Fibroblast of lung (primary cell): ENCODE data around the gene FAM193A. TPM values are rescaled to one million over a fixed set of nuclear protein-coding genes. Genes with fewer than 3 reads are reported as not detected.
"Not testable (repeated sequence)": the region's sequence is repeated elsewhere in the genome, so short reads cannot be mapped to it uniquely, and the experiment has no call there.

ENCODE experiments used
- DNase-seq, 2 donors: peaks; one replicate each; pipeline versions ENCODE4 v3.0.0 to v3.0.0-alpha.2; 2010; ENCODE audit warnings: low read depth in 2 of 2
- H2AFZ ChIP-seq: 2 replicates; pipeline ENCODE4 v1.5.1; 2012; ENCODE audit warnings: low read length, control low read depth, inconsistent platforms
- H3K27ac ChIP-seq: 2 replicates; pipeline ENCODE4 v1.5.1; 2011; ENCODE audit warnings: low read length, control low read depth; ENCODE audit not compliant: insufficient read depth
- H3K27me3 ChIP-seq: 2 replicates; pipeline ENCODE4 v1.5.1; 2011; ENCODE audit warnings: mild to moderate bottlenecking, low read length; ENCODE audit not compliant: control insufficient read depth, insufficient read depth
- H3K36me3 ChIP-seq: 2 replicates; pipeline ENCODE4 v1.5.1; 2011; ENCODE audit warnings: low read length; ENCODE audit not compliant: control insufficient read depth, insufficient read depth
- H3K4me1 ChIP-seq: 2 replicates; pipeline ENCODE4 v1.5.1; 2011; ENCODE audit warnings: low read length; ENCODE audit not compliant: control insufficient read depth, insufficient read depth; ENCODE audit errors: extremely low read depth
- H3K4me2 ChIP-seq: 2 replicates; pipeline ENCODE4 v1.5.1; 2011; ENCODE audit warnings: low read length, control low read depth; ENCODE audit not compliant: insufficient read depth; ENCODE audit errors: extremely low read depth
- H3K4me3 ChIP-seq, 4 experiments: fragments of 200-600 bp in 1 of 4; sonication (generic) in 1 of 4; replicated peaks in 1 of 4; 2 replicates each; pipeline ENCODE4 v1.5.1; 2011 to 2016; ENCODE audit warnings: low read length in 4 of 4, low read depth in 3 of 4, mild to moderate bottlenecking in 3 of 4, control low read depth in 2 of 4, inconsistent platforms in 1 of 4, mixed read lengths in 1 of 4; ENCODE audit not compliant: insufficient read depth in 1 of 4; ENCODE audit errors: control extremely low read depth in 1 of 4
- H3K79me2 ChIP-seq: 2 replicates; pipeline ENCODE4 v1.5.1; 2012; ENCODE audit warnings: mild to moderate bottlenecking, low read length, inconsistent platforms; ENCODE audit not compliant: control insufficient read depth, insufficient read depth
- H3K9ac ChIP-seq: 2 replicates; pipeline ENCODE4 v1.5.1; 2011; ENCODE audit warnings: mild to moderate bottlenecking, low read length, control low read depth; ENCODE audit not compliant: insufficient read depth
- H3K9me3 ChIP-seq: 2 replicates; pipeline ENCODE4 v1.5.1; 2012; ENCODE audit warnings: low read depth, low read length; ENCODE audit not compliant: control insufficient read depth, insufficient read depth
- H4K20me1 ChIP-seq: 2 replicates; pipeline ENCODE4 v1.5.1; 2011; ENCODE audit warnings: low read length; ENCODE audit not compliant: control insufficient read depth, insufficient read depth; ENCODE audit errors: extremely low read depth
- EZH2 ChIP-seq: IDR thresholded peaks from 2 replicates; pipeline ENCODE4 v1.5.1; 2012; ENCODE audit warnings: low read length, control low read depth, mild to moderate bottlenecking; ENCODE audit errors: missing control alignments
- polyA plus RNA-seq, 2 donors: library from polyadenylated mRNA; depleted of rRNA in 1 of 2; stranded (reverse) in 1 of 2; unstranded in 1 of 2; fragments of >200 nt; gene quantifications; 2 replicates each; pipeline ENCODE4 v1.2.1, GENCODE V29; 2011 to 2012; ENCODE audit warnings: missing spikeins in 1 of 2
- total RNA-seq: library from RNA; depleted of rRNA; stranded (reverse); fragments of >200 nt; gene quantifications from 2 replicates; pipeline ENCODE4 v1.2.1, GENCODE V29; 2014
- TF ChIP-seq, protein P1 (sequence below), 2 donors: IDR thresholded peaks in 1 of 2; conservative IDR thresholded peaks in 1 of 2; 1 replicate in 1 of 2; 2 replicates in 1 of 2; pipeline ENCODE4 v1.5.1; 2011 to 2012; ENCODE audit warnings: low read length in 2 of 2, control low read depth in 1 of 2, inconsistent platforms in 1 of 2, low read depth in 1 of 2, mild to moderate bottlenecking in 1 of 2

FAM193A gene
- total and polyA plus RNA-seq, 2 donors (not counting 1 experiment from before 2014, with no cell fraction given) = 5.6 to 10.9 TPM

GRCh38 chr4:2510351-2511259 lies 25.8 kb upstream of the FAM193A start:
- TF ChIP-seq, protein P1, sequence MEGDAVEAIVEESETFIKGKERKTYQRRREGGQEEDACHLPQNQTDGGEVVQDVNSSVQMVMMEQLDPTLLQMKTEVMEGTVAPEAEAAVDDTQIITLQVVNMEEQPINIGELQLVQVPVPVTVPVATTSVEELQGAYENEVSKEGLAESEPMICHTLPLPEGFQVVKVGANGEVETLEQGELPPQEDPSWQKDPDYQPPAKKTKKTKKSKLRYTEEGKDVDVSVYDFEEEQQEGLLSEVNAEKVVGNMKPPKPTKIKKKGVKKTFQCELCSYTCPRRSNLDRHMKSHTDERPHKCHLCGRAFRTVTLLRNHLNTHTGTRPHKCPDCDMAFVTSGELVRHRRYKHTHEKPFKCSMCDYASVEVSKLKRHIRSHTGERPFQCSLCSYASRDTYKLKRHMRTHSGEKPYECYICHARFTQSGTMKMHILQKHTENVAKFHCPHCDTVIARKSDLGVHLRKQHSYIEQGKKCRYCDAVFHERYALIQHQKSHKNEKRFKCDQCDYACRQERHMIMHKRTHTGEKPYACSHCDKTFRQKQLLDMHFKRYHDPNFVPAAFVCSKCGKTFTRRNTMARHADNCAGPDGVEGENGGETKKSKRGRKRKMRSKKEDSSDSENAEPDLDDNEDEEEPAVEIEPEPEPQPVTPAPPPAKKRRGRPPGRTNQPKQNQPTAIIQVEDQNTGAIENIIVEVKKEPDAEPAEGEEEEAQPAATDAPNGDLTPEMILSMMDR (conservative IDR thresholded peaks at IDR 0.05 in 1 of 2, IDR thresholded peaks at IDR 0.05 in 1 of 2; ENCODE audit: low read depth in 1 of 2, low read length in 2 of 2) = no peak
- no peak for TF ChIP-seq EZH2
- no peak overlapping the region for H3K9ac ChIP-seq
- H3K4me2 ChIP-seq = no peak overlapping the region
- peaks cover 14% of the 10 kb centered on the region for H3K79me2 ChIP-seq
- H3K4me1 ChIP-seq = no peaks in the 10 kb centered on the region
- no peak overlapping the region for H3K4me3 ChIP-seq
- no peaks in the 10 kb centered on the region for H3K9me3 ChIP-seq
- H2AFZ ChIP-seq = no peak overlapping the region
- H3K27ac ChIP-seq = no peak overlapping the region
- peaks cover 25% of the 10 kb centered on the region for H3K36me3 ChIP-seq
- DNase-seq = no peak
- H4K20me1 ChIP-seq = no peaks in the 10 kb centered on the region
- no peaks in the 10 kb centered on the region for H3K27me3 ChIP-seq

- no peak overlapping the region for H3K4me3 ChIP-seq
- no peaks in the 10 kb centered on the region for H4K20me1 ChIP-seq
- no peak overlapping the region for H3K9ac ChIP-seq
- no peak for TF ChIP-seq EZH2
- TF ChIP-seq, protein P1 (conservative IDR thresholded peaks at IDR 0.05 in 1 of 2, IDR thresholded peaks at IDR 0.05 in 1 of 2; ENCODE audit: low read depth in 1 of 2, low read length in 2 of 2) = no peak
- no peak overlapping the region for H2AFZ ChIP-seq
- H3K4me2 ChIP-seq = no peak overlapping the region
- H3K27me3 ChIP-seq = no peaks in the 10 kb centered on the region
- H3K9me3 ChIP-seq = no peaks in the 10 kb centered on the region
- DNase-seq = no peak
- H3K79me2 ChIP-seq = peaks cover 12% of the 10 kb centered on the region
- no peaks in the 10 kb centered on the region for H3K4me1 ChIP-seq
- H3K27ac ChIP-seq = no peak overlapping the region
- H3K36me3 ChIP-seq = peaks cover 28% of the 10 kb centered on the region
Observed at GRCh38 chr4:2511645-2512131, 24.8 kb upstream of the FAM193A start.

DNA sequence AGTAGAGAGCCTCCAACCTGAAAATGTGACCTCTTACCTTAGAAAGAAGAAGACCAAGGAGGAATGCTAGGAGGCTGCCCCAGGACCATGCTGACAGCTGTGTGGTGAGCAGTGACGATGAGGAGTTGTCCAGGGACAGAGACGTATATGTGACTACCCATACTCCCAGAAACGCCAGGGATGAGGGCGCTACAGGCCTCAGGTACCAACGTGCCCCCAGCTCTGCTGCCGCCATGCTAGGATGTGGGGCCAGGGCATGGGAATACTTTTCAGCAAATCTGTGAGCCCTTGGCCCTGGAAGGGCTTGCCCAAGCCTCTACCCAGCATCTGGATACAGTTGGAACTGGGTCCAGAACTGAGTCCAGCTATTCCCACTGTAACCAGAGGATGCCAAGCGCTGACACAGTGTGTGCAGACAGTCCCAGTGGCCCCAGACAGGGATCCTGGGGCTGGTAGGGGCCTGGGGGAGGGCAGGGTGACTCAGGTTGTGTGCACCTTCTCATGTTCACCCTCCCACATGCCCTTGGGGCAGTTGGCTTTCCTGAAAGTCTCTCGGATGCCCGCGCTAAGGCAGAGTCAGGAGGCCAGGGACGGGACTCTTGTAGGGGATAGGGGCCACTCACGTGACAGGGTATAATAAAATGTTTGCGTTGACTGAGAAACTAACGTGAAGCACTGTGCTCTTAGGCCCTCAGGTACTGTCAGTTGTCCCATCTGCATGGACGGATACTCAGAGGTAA lies 23.9 kb upstream of the FAM193A start:
- H3K4me1 ChIP-seq = no peaks in the 10 kb centered on the region
- H4K20me1 ChIP-seq = no peaks in the 10 kb centered on the region
- H2AFZ ChIP-seq = no peak overlapping the region
- H3K4me3 ChIP-seq = no peak overlapping the region
- H3K27ac ChIP-seq = no peak overlapping the region
- H3K4me2 ChIP-seq = no peak overlapping the region
- H3K9me3 ChIP-seq = no peaks in the 10 kb centered on the region
- peaks cover 28% of the 10 kb centered on the region for H3K36me3 ChIP-seq
- DNase-seq = no peak
- peaks cover 10% of the 10 kb centered on the region for H3K79me2 ChIP-seq
- no peaks in the 10 kb centered on the region for H3K27me3 ChIP-seq
- no peak for TF ChIP-seq EZH2
- TF ChIP-seq, protein P1 (conservative IDR thresholded peaks at IDR 0.05 in 1 of 2, IDR thresholded peaks at IDR 0.05 in 1 of 2; ENCODE audit: low read depth in 1 of 2, low read length in 2 of 2) = no peak
- no peak overlapping the region for H3K9ac ChIP-seq

DNA sequence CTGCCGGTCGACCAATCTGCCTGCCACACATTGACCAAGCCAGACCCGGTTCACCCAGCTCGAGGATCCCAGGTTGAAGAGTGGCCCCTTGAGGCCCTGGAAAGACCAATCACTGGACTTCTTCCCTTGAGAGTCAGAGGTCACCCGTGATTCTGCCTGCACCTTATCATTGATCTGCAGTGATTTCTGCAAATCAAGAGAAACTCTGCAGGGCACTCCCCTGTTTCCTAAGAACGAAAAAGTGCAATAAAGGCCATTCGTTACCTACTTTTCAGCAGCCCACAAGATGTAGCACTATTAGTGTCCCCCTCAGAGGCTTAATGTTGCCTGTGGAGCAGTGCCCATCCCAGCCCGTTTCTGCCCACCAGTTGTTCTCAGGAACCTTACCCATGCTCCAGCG lies 22.3 kb upstream of the FAM193A start:
- H3K27me3 ChIP-seq, H3K4me1 ChIP-seq, H4K20me1 ChIP-seq, DNase-seq, H3K9ac ChIP-seq, H3K4me3 ChIP-seq, H2AFZ ChIP-seq, H3K4me2 ChIP-seq, H3K79me2 ChIP-seq, H3K9me3 ChIP-seq, H3K27ac ChIP-seq: not testable (repeated sequence)
- peaks cover 26% of the 10 kb centered on the region for H3K36me3 ChIP-seq
